Measurements from ENCODE around the gene CD164.
A peak's percentile ranks its signal among the peaks of the same experiment; 100 is the strongest.
"Not testable (repeated sequence)": the region's sequence is repeated elsewhere in the genome, so short reads cannot be mapped to it uniquely, and the experiment has no call there.

Gene CD164

GRCh38 chr6:109342911-109343310 is 39.4 kb downstream of the CD164 start:
- no peak overlapping the region for H3K27ac ChIP-seq
- no peak for DNase-seq (ENCODE audit: low spot score)
- ChIA-PET POLR2A (ENCODE audit: low non-redundant PET) (no interaction called here), CTCF (no interaction called here)
- no peak for TF ChIP-seq CTCF (conservative IDR thresholded peaks at IDR 0.05; ENCODE audit: low read depth)

GRCh38 chr6:109342506-109342905 is 39.8 kb downstream of the CD164 start:
- TF ChIP-seq CTCF (conservative IDR thresholded peaks at IDR 0.05; ENCODE audit: low read depth), result no peak
- CTCF ChIA-PET, result no interaction called here
- DNase-seq (ENCODE audit: low spot score), result no peak
- POLR2A ChIA-PET (ENCODE audit: low non-redundant PET), result no interaction called here
- H3K27ac ChIP-seq, result no peak overlapping the region

GRCh38 chr6:109340811-109341210 is 41.5 kb downstream of the CD164 start:
- no peak for DNase-seq (ENCODE audit: low spot score)
- no peak for TF ChIP-seq CTCF (conservative IDR thresholded peaks at IDR 0.05; ENCODE audit: low read depth)
- ChIA-PET POLR2A (ENCODE audit: low non-redundant PET) (no interaction called here), CTCF (interaction anchor here (0.6 kb wide), 1 partner anchor 867 kb away, joined by 3 read pairs; no protein-coding TSS in a partner anchor)
- no peak overlapping the region for H3K27ac ChIP-seq

GRCh38 chr6:109339906-109340678 is 42.2 kb downstream of the CD164 start:
- POLR2A ChIA-PET (ENCODE audit: low non-redundant PET), result no interaction called here
- DNase-seq (ENCODE audit: low spot score), result no peak
- TF ChIP-seq CTCF (conservative IDR thresholded peaks at IDR 0.05; ENCODE audit: low read depth), result no peak
- H3K27ac ChIP-seq, result no peak overlapping the region
- CTCF ChIA-PET, result no interaction called here

GRCh38 chr6:109336221-109336961 is 45.9 kb downstream of the CD164 start:
- ChIA-PET CTCF (interaction anchor here (0.6 kb wide), 1 partner anchor 57 kb away, joined by 4 read pairs; no protein-coding TSS in a partner anchor), POLR2A (ENCODE audit: low non-redundant PET) (no interaction called here)
- TF ChIP-seq CTCF (conservative IDR thresholded peaks at IDR 0.05; ENCODE audit: low read depth), result no peak
- DNase-seq (ENCODE audit: low spot score), result peak; percentile 42
- H3K27ac ChIP-seq, result no peak overlapping the region

- CTCF ChIA-PET; POLR2A ChIA-PET (ENCODE audit: low non-redundant PET); H3K27ac ChIP-seq; DNase-seq (ENCODE audit: low spot score): not testable (repeated sequence)
Observed at GRCh38 chr6:109333870-109334269, 48.4 kb downstream of the CD164 start.

- no peak for TF ChIP-seq CTCF (conservative IDR thresholded peaks at IDR 0.05; ENCODE audit: low read depth)
- no peak overlapping the region for H3K27ac ChIP-seq
- DNase-seq (ENCODE audit: low spot score), result no peak
- CTCF ChIA-PET, result interaction anchor here (0.6 kb wide), 1 partner anchor 826 kb away, joined by 4 read pairs; no protein-coding TSS in a partner anchor
- POLR2A ChIA-PET (ENCODE audit: low non-redundant PET), result no interaction called here
Observed at GRCh38 chr6:109332748-109333147, 49.5 kb downstream of the CD164 start.

Data from RWPE1 (cell line).